T-helper 1 cell treated with Interleukin-12 subunit alpha and Interleukin-12 subunit beta and Interleukin-4 antibody, amounts not matched to agents 30 μg/mL and 1 μg/mL, for 36 hours (primary cell): ENCODE data around the gene CRACR2A.

ENCODE experiments used
- H3K27ac Mint-ChIP-seq: one replicate; pipeline ENCODE4 v1.8.0; 2021; ENCODE audit warnings: mild to moderate bottlenecking, mixed read lengths
- H3K27me3 Mint-ChIP-seq: one replicate; pipeline ENCODE4 v1.8.0; 2021; ENCODE audit warnings: low read depth, mixed read lengths
- H3K36me3 Mint-ChIP-seq: one replicate; pipeline ENCODE4 v1.8.0; 2021; ENCODE audit warnings: low read depth, mixed read lengths
- H3K4me1 Mint-ChIP-seq: one replicate; pipeline ENCODE4 v1.8.0; 2021; ENCODE audit warnings: low read depth, mixed read lengths
- H3K4me3 Mint-ChIP-seq: one replicate; pipeline ENCODE4 v1.8.0; 2021; ENCODE audit warnings: mild to moderate bottlenecking, moderate library complexity, mixed read lengths
- H3K9me3 Mint-ChIP-seq: one replicate; pipeline ENCODE4 v1.8.0; 2021; ENCODE audit warnings: mixed read lengths

CRACR2A gene

DNA sequence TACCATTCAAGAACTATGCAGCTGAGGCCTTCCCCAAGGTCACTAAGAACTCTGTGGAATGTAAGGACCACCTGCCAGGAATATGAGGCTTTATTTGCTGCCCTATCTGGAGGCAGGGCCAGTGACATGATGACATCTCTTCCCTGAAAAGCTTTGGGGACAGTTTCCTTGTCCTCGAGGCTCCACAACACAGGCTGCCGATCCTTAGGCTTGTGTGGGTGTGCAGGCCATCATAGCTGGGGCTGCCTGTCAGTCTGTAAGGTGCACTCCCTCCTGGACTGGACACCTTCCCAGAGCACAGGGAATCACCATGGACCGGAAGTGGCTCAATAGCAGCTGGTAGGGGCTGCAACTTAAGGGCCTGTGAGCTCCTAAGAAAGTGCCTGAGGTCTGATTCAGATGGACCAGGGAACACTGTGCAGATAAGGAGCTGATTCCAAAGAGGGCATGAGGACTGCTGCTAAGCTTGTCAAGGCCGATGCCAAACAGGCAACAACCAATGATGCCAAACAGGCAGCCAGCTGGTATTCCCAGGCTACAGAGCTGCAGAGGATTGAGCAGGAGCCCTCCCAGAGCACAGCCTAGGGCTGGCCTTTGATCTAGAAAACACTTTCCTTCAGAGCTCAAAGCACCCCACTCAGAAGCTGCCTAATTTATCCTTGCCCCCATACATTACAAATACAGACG lies 84.3 kb downstream of the CRACR2A start:
- Mint-ChIP-seq H3K27ac (no peak overlapping the region), H3K36me3 (peaks cover 55% of the 10 kb centered on the region), H3K4me1 (peaks cover 20% of the 10 kb centered on the region), H3K9me3 (no peaks in the 10 kb centered on the region), H3K27me3 (no peaks in the 10 kb centered on the region), H3K4me3 (no peak overlapping the region)

DNA sequence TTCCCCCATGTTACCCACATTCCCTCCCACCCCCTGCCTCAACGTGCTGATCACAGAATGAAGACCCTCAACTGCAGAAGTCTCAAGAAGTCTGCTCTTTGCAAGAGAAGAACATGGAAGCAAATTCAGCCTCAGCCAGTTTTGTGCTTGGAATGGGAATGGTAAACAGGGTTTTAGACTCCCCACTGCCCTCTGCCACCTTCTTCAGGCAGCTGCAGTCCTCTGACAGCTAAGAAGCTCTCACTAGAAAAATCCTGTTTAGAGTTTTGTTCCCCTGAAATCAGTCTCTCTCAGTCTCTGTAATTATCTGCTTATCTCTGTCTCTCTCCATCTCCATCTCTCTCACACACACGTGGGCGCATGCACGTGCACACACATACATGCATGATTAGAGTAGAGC lies 85.4 kb downstream of the CRACR2A start:
- Mint-ChIP-seq H3K36me3 (peaks cover 48% of the 10 kb centered on the region), H3K9me3 (no peaks in the 10 kb centered on the region), H3K4me3 (no peak overlapping the region), H3K4me1 (peaks cover 20% of the 10 kb centered on the region), H3K27me3 (no peaks in the 10 kb centered on the region), H3K27ac (no peak overlapping the region)

GRCh38 chr12:3666441-3666840 lies 86.5 kb downstream of the CRACR2A start:
- Mint-ChIP-seq H3K9me3 (no peaks in the 10 kb centered on the region), H3K27me3 (no peaks in the 10 kb centered on the region), H3K4me3 (no peak overlapping the region), H3K27ac (no peak overlapping the region), H3K4me1 (peaks cover 18% of the 10 kb centered on the region), H3K36me3 (peaks cover 48% of the 10 kb centered on the region)

DNA sequence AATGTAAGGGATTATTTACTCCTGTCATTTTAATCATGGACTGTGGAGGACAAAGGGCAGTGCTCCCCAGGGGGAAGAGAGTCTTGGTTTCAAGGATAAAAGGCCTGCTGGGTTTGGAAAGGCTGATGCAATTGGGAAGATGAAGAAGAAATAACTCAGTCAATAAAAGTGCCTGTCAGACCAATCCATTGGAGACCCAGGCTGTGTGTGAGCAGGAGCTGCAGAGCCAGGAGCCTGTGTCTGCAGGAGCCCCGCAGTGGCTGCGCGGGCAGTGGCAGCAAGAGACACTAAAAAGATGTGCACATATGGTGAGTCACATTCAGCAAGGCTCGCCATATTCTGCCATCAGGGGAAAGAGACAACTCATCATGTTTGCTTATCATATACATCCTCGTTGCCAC lies 90.4 kb downstream of the CRACR2A start:
- no peak overlapping the region for H3K27ac Mint-ChIP-seq

GRCh38 chr12:3661028-3661427 lies 91.9 kb downstream of the CRACR2A start:
- Mint-ChIP-seq H3K4me3 (no peak overlapping the region), H3K27me3 (no peaks in the 10 kb centered on the region), H3K9me3 (no peaks in the 10 kb centered on the region), H3K36me3 (peaks cover 37% of the 10 kb centered on the region), H3K4me1 (peaks cover 4% of the 10 kb centered on the region), H3K27ac (no peak overlapping the region)

More for the DNA sequence above, 90.4 kb downstream of the CRACR2A start:
- no peaks in the 10 kb centered on the region for H3K27me3 Mint-ChIP-seq
- no peaks in the 10 kb centered on the region for H3K9me3 Mint-ChIP-seq
- H3K4me3 Mint-ChIP-seq = no peak overlapping the region
- H3K4me1 Mint-ChIP-seq = peaks cover 4% of the 10 kb centered on the region
- peaks cover 45% of the 10 kb centered on the region for H3K36me3 Mint-ChIP-seq

DNA sequence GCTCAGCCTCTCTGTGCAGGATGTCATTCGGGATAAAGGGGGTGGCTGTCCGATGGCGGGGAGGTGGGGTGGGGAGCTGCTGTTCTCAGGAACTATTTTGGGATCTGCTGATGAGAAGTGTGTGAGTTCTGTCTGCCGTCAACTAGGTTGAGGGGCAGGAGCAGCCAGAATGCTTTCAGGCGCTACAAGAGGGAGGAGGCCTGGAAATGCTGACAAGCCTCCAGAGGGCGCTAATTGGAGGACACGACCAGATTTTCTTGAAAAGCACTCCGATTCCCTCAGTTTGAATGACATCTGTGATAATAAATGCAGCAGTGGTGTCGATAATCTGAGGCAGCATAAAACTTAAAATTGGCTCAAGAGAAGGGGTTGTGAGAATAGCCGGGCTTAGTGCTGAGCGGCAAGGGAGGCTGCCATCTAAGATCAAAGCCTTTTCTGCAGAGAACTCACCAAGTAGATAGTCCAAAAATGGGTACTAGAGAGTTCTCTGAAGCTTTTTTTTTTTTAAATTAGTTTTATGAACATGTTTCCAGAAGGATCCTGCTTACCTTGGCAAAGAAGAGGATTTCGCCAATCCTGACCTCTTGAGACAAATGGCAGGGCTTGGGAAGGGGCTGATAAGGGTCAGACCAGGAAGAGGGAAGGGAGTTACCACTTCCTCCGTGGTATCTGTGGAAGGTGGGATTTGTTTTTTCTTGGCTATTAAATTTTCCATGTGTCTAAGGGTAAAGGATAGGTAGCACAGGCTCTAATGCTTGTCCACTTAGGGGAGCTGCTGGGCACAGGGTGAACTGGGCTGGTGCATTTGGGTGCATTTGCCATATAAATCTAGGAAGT lies 94.4 kb downstream of the CRACR2A start:
- Mint-ChIP-seq H3K9me3 (no peaks in the 10 kb centered on the region), H3K4me3 (no peak overlapping the region), H3K36me3 (peaks cover 33% of the 10 kb centered on the region), H3K27ac (no peak overlapping the region), H3K27me3 (no peaks in the 10 kb centered on the region), H3K4me1 (peaks cover 4% of the 10 kb centered on the region)

- no peaks in the 10 kb centered on the region for H3K9me3 Mint-ChIP-seq
- peaks cover 4% of the 10 kb centered on the region for H3K4me1 Mint-ChIP-seq
- H3K27ac Mint-ChIP-seq = no peak overlapping the region
- peaks cover 39% of the 10 kb centered on the region for H3K36me3 Mint-ChIP-seq
- no peaks in the 10 kb centered on the region for H3K27me3 Mint-ChIP-seq
- no peak overlapping the region for H3K4me3 Mint-ChIP-seq
Measured at GRCh38 chr12:3656946-3657622, 95.8 kb downstream of the CRACR2A start.

GRCh38 chr12:3655328-3655900 lies 97.5 kb downstream of the CRACR2A start:
- Mint-ChIP-seq H3K36me3 (peaks cover 39% of the 10 kb centered on the region), H3K4me1 (peaks cover 13% of the 10 kb centered on the region), H3K4me3 (no peak overlapping the region), H3K27me3 (no peaks in the 10 kb centered on the region), H3K27ac (no peak overlapping the region), H3K9me3 (no peaks in the 10 kb centered on the region)

DNA sequence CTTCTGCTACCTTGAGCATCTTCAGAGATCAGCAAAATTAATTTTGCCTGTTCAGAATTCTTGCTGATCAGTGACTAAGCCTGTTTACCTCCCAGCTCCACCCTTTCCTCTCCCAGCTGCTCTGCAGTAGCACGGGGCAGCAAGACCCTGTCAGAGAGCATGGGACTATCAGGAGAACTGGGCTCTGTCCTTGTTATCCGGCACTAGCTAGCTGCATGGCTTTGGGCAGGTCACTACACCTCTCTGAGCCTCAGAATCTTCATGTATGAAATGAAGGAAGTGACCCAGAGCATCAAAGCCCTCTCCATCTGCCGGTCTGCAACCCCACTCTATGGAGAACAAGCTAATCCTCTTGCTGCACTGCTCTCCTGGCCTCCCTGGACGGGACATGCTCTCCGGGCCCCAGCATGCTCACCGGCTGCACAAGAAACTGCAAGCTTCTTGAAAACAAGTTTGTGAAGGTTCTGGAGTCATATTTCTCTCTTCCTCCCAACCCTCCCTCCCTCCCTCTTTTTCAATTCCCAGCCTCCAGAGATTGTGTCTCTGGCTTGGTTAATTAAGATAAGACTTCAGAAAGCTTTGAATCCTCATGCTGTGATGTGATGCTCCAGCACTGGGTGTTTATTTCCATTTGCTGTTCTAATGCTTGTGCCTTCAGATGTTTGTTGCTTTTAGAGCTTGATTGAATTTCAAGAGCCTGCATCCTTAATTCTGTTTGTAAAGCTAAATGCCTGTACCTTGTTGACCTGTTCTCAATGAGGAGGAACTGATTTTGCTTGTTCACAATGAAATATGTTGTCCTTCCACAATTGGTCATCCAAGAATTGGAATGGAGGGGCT lies 101.1 kb downstream of the CRACR2A start:
- H3K9me3 Mint-ChIP-seq = no peaks in the 10 kb centered on the region
- peaks cover 26% of the 10 kb centered on the region for H3K4me1 Mint-ChIP-seq
- no peaks in the 10 kb centered on the region for H3K27me3 Mint-ChIP-seq
- H3K4me3 Mint-ChIP-seq = no peak overlapping the region
- H3K27ac Mint-ChIP-seq = peak overlapping the region; percentile 37
- peaks cover 33% of the 10 kb centered on the region for H3K36me3 Mint-ChIP-seq

DNA sequence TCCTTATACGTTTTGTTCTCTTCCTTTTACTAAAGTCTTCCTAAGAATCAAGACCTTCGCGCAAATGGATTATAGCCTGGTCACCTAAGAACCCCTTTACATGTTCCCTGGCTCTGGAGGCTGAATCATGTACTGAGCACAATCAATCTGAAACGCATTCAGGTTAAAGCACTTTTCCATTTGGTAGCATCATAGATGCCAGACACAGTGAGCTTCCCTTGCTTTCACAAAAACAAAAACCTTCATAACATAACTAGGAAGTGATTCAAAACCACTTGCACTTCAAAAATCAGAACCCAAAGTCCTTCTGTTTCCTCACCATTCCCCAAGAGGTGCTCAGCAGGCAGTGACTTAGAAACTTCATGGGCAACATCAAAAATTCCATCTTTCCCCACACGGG lies 105.4 kb downstream of the CRACR2A start:
- H3K27me3 Mint-ChIP-seq = no peaks in the 10 kb centered on the region
- peaks cover 41% of the 10 kb centered on the region for H3K4me1 Mint-ChIP-seq
- peaks cover 31% of the 10 kb centered on the region for H3K36me3 Mint-ChIP-seq
- H3K9me3 Mint-ChIP-seq = no peaks in the 10 kb centered on the region
- H3K27ac Mint-ChIP-seq = peak overlapping the region; percentile 72
- peak overlapping the region; percentile 47 for H3K4me3 Mint-ChIP-seq

DNA sequence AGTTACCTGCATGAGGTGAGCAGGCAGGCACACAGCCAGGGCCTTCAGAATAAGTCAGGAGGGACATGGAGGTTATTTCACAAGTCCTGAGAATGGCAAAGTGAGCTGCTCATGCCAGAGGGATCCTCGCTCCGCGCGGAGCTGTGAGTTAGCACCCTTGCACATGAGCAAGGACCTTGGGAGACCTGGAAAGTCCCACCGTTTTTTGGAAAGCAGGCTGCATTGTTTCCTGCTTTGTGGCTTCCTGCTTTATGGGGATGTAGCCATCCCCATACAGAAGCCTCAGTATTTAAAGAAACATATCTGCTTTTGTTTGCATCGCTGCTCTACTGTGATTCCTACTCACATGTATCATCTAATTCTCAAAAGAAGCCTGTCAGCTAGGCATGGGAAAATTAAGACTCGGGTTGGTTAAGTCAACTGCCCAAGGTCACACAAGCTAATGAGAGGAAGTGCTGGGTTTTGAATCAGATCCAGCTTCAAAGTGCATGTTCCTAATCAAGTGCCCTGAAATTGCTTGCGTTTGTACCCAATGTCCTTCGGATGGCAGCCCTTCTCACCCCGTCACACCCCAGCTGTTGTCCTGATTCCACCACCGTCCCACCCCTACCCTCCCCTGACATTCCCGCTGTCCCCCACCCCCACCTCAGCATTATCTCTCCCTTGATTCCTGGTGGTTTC lies 106.2 kb downstream of the CRACR2A start:
- no peaks in the 10 kb centered on the region for H3K27me3 Mint-ChIP-seq
- H3K4me1 Mint-ChIP-seq = peaks cover 40% of the 10 kb centered on the region
- H3K27ac Mint-ChIP-seq = peak overlapping the region; percentile 72
- H3K4me3 Mint-ChIP-seq = peak overlapping the region; percentile 47
- H3K9me3 Mint-ChIP-seq = no peaks in the 10 kb centered on the region
- H3K36me3 Mint-ChIP-seq = peaks cover 30% of the 10 kb centered on the region

DNA sequence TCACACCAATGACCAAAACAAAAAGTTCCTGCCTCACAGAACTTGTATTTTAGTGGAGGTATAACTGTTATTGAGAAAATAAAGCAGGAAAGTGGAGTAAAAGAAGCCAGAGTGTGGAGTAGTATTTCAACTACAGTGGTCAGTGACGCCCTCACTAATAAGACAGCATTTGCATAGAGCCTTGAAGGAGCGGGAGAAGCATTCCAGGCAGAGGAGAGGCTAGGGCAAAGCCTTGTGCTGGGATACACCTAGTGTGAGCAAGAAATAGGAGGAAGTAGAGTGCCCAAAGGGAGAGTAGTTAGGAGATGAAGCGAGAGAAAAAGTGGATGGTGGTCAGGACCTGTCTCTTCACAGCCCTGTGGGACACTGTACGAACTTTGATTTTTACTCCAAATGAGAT lies 107.8 kb downstream of the CRACR2A start:
- Mint-ChIP-seq H3K27ac (no peak overlapping the region), H3K27me3 (no peaks in the 10 kb centered on the region), H3K4me1 (peaks cover 35% of the 10 kb centered on the region), H3K9me3 (no peaks in the 10 kb centered on the region), H3K36me3 (peaks cover 34% of the 10 kb centered on the region), H3K4me3 (no peak overlapping the region)

DNA sequence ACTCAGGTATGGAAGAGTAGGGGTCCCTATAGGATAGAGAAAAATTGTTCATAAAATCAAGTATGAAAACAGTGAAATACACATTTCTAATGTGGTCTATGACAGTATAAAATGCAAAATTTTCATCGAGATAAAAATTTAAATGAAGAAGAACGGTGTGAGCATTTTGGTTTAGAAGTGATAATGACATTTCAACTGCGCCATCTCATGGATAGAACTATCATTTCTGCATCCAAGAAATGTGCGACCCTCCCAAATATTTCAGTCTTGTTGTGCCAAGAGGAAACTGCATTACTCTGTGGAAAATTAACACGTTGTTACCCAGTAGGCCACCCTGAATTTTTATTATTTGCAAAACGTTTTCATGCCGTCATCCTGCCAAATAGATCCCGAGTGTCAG lies 108.8 kb downstream of the CRACR2A start:
- Mint-ChIP-seq H3K36me3 (peaks cover 32% of the 10 kb centered on the region), H3K27ac (no peak overlapping the region), H3K4me3 (no peak overlapping the region), H3K4me1 (peaks cover 31% of the 10 kb centered on the region), H3K9me3 (no peaks in the 10 kb centered on the region), H3K27me3 (no peaks in the 10 kb centered on the region)
